H1 (cell line): Measurements from ENCODE around the gene SPANXN3. TPM values are rescaled to one million over a fixed set of nuclear protein-coding genes. Genes with fewer than 3 reads are reported as not detected.

ENCODE experiments used
- CTCF ChIA-PET: fragments of 300-600 bp; sonication (Branson Sonifier 250); formaldehyde crosslinking; loops from one replicate; lab custom pipeline; 2021; ENCODE audit not compliant: partially characterized antibody; lab: Charles Lee
- POLR2A ChIA-PET: fragments of 300-600 bp; sonication (Branson Sonifier 250); formaldehyde crosslinking; loops from one replicate; lab custom pipeline; 2021; ENCODE audit warnings: inconsistent platforms; ENCODE audit not compliant: partially characterized antibody; lab: Charles Lee
- DNase-seq, 2 experiments: peaks; one replicate each; pipeline versions ENCODE4 v3.0.0 to v3.0.0-alpha.2; 2010 to 2022; ENCODE audit warnings: low spot score in 2 of 2, low read depth in 1 of 2, mixed read lengths in 1 of 2
- FAIRE-seq: peaks from 2 replicates; lab custom pipeline; 2011; peaks lifted over from hg19 to GRCh38; lab: Jason Lieb, UNC
- H2AFZ ChIP-seq: 2 replicates; pipeline ENCODE4 v1.8.1; 2012; ENCODE audit warnings: low read length, inconsistent platforms
- H2AK5ac ChIP-seq: 2 replicates; pipeline ENCODE4 v1.6.1; 2013; ENCODE audit warnings: low read depth, low read length
- H2BK120ac ChIP-seq: replicated peaks from 2 replicates; pipeline ENCODE3; 2013; ENCODE audit warnings: low read depth, low read length, inconsistent platforms
- H2BK12ac ChIP-seq: 2 replicates; pipeline ENCODE4 v1.6.1; 2013; ENCODE audit warnings: low read depth, low read length
- H2BK15ac ChIP-seq: 2 replicates; pipeline ENCODE4 v1.6.1; 2013; ENCODE audit warnings: low read length
- H2BK20ac ChIP-seq: 2 replicates; pipeline ENCODE4 v1.6.1; 2013; ENCODE audit warnings: low read length
- H2BK5ac ChIP-seq: 2 replicates; pipeline ENCODE4 v1.6.1; 2013; ENCODE audit warnings: low read depth, low read length
- H3K14ac ChIP-seq: 2 replicates; pipeline ENCODE4 v1.6.1; 2013; ENCODE audit warnings: inconsistent platforms; ENCODE audit not compliant: insufficient read length
- H3K18ac ChIP-seq: 2 replicates; pipeline ENCODE4 v1.6.1; 2013; ENCODE audit warnings: low read length; ENCODE audit errors: extremely low read depth
- H3K23ac ChIP-seq: 2 replicates; pipeline ENCODE4 v1.6.1; 2013; ENCODE audit warnings: inconsistent platforms; ENCODE audit not compliant: insufficient read length
- H3K23me2 ChIP-seq: 2 replicates; pipeline ENCODE4 v1.6.1; 2013; ENCODE audit warnings: low read depth, low read length
- H3K27ac ChIP-seq: 2 replicates; pipeline ENCODE4 v1.6.1; 2011; ENCODE audit warnings: low read depth, low read length, inconsistent platforms
- H3K27me3 ChIP-seq, 4 experiments: replicated peaks in 1 of 4; 1 replicate in 1 of 4; 2 replicates in 3 of 4; pipeline versions ENCODE4 v1.6.1 to v1.8.1; 2011 to 2013; ENCODE audit warnings: low read length in 3 of 4, mild to moderate bottlenecking in 3 of 4, inconsistent platforms in 2 of 4, mixed read lengths in 2 of 4, moderate library complexity in 1 of 4; ENCODE audit not compliant: control insufficient read depth in 3 of 4, insufficient read depth in 3 of 4; ENCODE audit errors: extremely low read depth in 1 of 4
- H3K36me3 ChIP-seq, 4 experiments: 2 replicates each; pipeline versions ENCODE4 v1.6.1 to v1.8.1; 2011 to 2013; ENCODE audit warnings: mild to moderate bottlenecking in 4 of 4, low read length in 3 of 4, moderate library complexity in 2 of 4, control low read depth in 1 of 4, inconsistent platforms in 1 of 4; ENCODE audit not compliant: insufficient read depth in 4 of 4, control insufficient read depth in 2 of 4
- H3K4ac ChIP-seq: replicated peaks from 2 replicates; pipeline ENCODE3; 2013; ENCODE audit warnings: low read length, low read depth, mixed read lengths, inconsistent platforms; ENCODE audit not compliant: insufficient read length
- H3K4me1 ChIP-seq, 4 experiments: replicated peaks in 1 of 4; 1 replicate in 1 of 4; 2 replicates in 3 of 4; pipeline versions ENCODE4 v1.6.1 to v1.8.1; 2011 to 2013; ENCODE audit warnings: low read length in 3 of 4, inconsistent platforms in 2 of 4, mixed read lengths in 1 of 4; ENCODE audit not compliant: insufficient read depth in 4 of 4, control insufficient read depth in 3 of 4
- H3K4me2 ChIP-seq, 2 experiments: 2 replicates each; pipeline versions ENCODE4 v1.6.1 to v1.8.1; 2011 to 2013; ENCODE audit warnings: low read depth in 2 of 2, low read length in 2 of 2, control low read depth in 1 of 2, inconsistent platforms in 1 of 2, mild to moderate bottlenecking in 1 of 2; ENCODE audit not compliant: insufficient read depth in 1 of 2
- H3K4me3 ChIP-seq, 4 experiments: fragments of 200-600, 300-600 bp in 1 of 4; sonication (generic), shearing (Covaris generic), sonication (Bioruptor Twin) in 1 of 4; 2 replicates each; pipeline versions ENCODE4 v1.5.1 to v1.8.1; 2011 to 2016; ENCODE audit warnings: low read length in 4 of 4, low read depth in 3 of 4, control low read depth in 2 of 4, inconsistent platforms in 2 of 4, mild to moderate bottlenecking in 2 of 4, mixed read lengths in 1 of 4, moderate library complexity in 1 of 4; ENCODE audit not compliant: insufficient read depth in 2 of 4; ENCODE audit errors: extremely low read depth in 1 of 4
- H3K56ac ChIP-seq: replicated peaks from 2 replicates; pipeline ENCODE3; 2013; ENCODE audit warnings: low read depth, mild to moderate bottlenecking, mixed read lengths, low read length, inconsistent platforms; ENCODE audit not compliant: insufficient read length
- H3K79me1 ChIP-seq: 2 replicates; pipeline ENCODE4 v1.6.1; 2013; ENCODE audit warnings: low read depth, low read length, control low read depth
- H3K79me2 ChIP-seq, 2 experiments: 2 replicates each; pipeline versions ENCODE4 v1.6.1 to v1.8.1; 2012 to 2013; ENCODE audit warnings: low read length in 2 of 2, mild to moderate bottlenecking in 2 of 2, inconsistent platforms in 1 of 2; ENCODE audit not compliant: insufficient read depth in 2 of 2, control insufficient read depth in 1 of 2
- H3K9ac ChIP-seq, 4 experiments: replicated peaks in 1 of 4; 1 replicate in 1 of 4; 2 replicates in 3 of 4; pipeline versions ENCODE4 v1.6.1 to v1.8.1; 2011 to 2013; ENCODE audit warnings: low read depth in 3 of 4, low read length in 3 of 4, control low read depth in 2 of 4, mild to moderate bottlenecking in 2 of 4, moderate library complexity in 2 of 4, inconsistent platforms in 1 of 4; ENCODE audit errors: extremely low read depth in 1 of 4
- H3K9me3 ChIP-seq, 2 experiments: 2 replicates each; pipeline versions ENCODE4 v1.6.1 to v1.8.1; 2012 to 2013; ENCODE audit warnings: mild to moderate bottlenecking in 2 of 2, moderate library complexity in 2 of 2, control low read depth in 1 of 2, inconsistent platforms in 1 of 2, low read depth in 1 of 2, low read length in 1 of 2, mixed read lengths in 1 of 2; ENCODE audit not compliant: insufficient read depth in 2 of 2
- H4K20me1 ChIP-seq, 2 experiments: replicated peaks in 1 of 2; 2 replicates each; pipeline versions ENCODE3 to v1.8.1; 2011 to 2013; ENCODE audit warnings: inconsistent platforms in 2 of 2, low read length in 2 of 2, mild to moderate bottlenecking in 1 of 2; ENCODE audit not compliant: insufficient read depth in 2 of 2, control insufficient read depth in 1 of 2
- H4K5ac ChIP-seq: 2 replicates; pipeline ENCODE4 v1.6.1; 2013; ENCODE audit warnings: low read length, low read depth, mixed read lengths, inconsistent platforms; ENCODE audit not compliant: insufficient read length
- H4K8ac ChIP-seq: 2 replicates; pipeline ENCODE4 v1.8.0; 2013; ENCODE audit warnings: mild to moderate bottlenecking, moderate library complexity, low read length, inconsistent platforms; ENCODE audit not compliant: insufficient read depth; ENCODE audit errors: extremely low read depth
- H4K91ac ChIP-seq: replicated peaks from 2 replicates; pipeline ENCODE3; 2013; ENCODE audit warnings: low read length, mixed read lengths, inconsistent platforms; ENCODE audit not compliant: insufficient read length
- CEBPB ChIP-seq: IDR thresholded peaks from 2 replicates; pipeline ENCODE4 v1.6.1; 2012; ENCODE audit warnings: low read depth, low read length
- GTF2F1 ChIP-seq: IDR thresholded peaks from 2 replicates; pipeline ENCODE4 v1.6.1; 2012; ENCODE audit warnings: low read depth, low read length, improper control_type of control experiment, borderline replicate concordance
- HDAC2 ChIP-seq, 2 experiments: fragments of 300-600 bp in 1 of 2; sonication (generic) in 1 of 2; IDR thresholded peaks; 2 replicates each; pipeline ENCODE4 v1.6.1; 2011 to 2012; ENCODE audit warnings: low read depth in 2 of 2, low read length in 2 of 2, mild to moderate bottlenecking in 2 of 2, moderate library complexity in 2 of 2, borderline replicate concordance in 1 of 2, inconsistent platforms in 1 of 2
- JUN ChIP-seq: IDR thresholded peaks from 2 replicates; pipeline ENCODE4 v1.6.1; 2011; ENCODE audit warnings: low read depth, mild to moderate bottlenecking, improper control_type of control experiment, low read length
- SAP30 ChIP-seq: fragments of 300-600 bp; sonication (generic); IDR thresholded peaks from 2 replicates; pipeline ENCODE4 v1.7.1; 2012; ENCODE audit warnings: low read length, moderate library complexity, mild to moderate bottlenecking, inconsistent platforms; ENCODE audit not compliant: insufficient read depth, insufficient replicate concordance
- SIN3A ChIP-seq, 2 experiments: IDR thresholded peaks in 1 of 2; conservative IDR thresholded peaks in 1 of 2; 2 replicates each; pipeline ENCODE4 v1.6.1; 2011 to 2012; ENCODE audit warnings: low read length in 2 of 2, improper control_type of control experiment in 1 of 2, low read depth in 1 of 2, mild to moderate bottlenecking in 1 of 2
- YY1 ChIP-seq: IDR thresholded peaks from 2 replicates; pipeline ENCODE4 v1.6.1; 2011; ENCODE audit warnings: low read depth, mild to moderate bottlenecking, low read length
- WGBS, 2 experiments: shearing (Covaris generic) in 1 of 2; methylation state at CpG; one replicate each; pipeline versions ENCODE4 v1.1.6 to v1.1.7; 2013 to 2015; ENCODE audit warnings: low lambda C conversion rate in 2 of 2, mixed read lengths in 2 of 2, inconsistent platforms in 1 of 2, low coverage in 1 of 2, missing lambda C conversion rate in 1 of 2; ENCODE audit not compliant: insufficient replicate concordance in 2 of 2, insufficient coverage in 1 of 2, insufficient read length in 1 of 2; ENCODE audit errors: extremely low coverage in 1 of 2, missing lambda C conversion rate in 1 of 2; 5-methylcytosine and 5-hydroxymethylcytosine counted together
- polyA plus RNA-seq, 7 experiments: library from polyadenylated mRNA; depleted of rRNA in 3 of 7; stranded (reverse) in 5 of 7; unstranded in 2 of 7; fragments of >200 nt in 5 of 7; fragments of 200-250 nt in 2 of 7; gene quantifications; 1 replicate in 5 of 7; 2 replicates in 1 of 7; 4 replicates in 1 of 7; pipeline versions ENCODE4 v1.2.1 to v1.2.3, GENCODE V29; 2011 to 2013; ENCODE audit warnings: missing spikeins in 2 of 7, mixed read lengths in 2 of 7
- total RNA-seq: library from RNA; stranded (reverse); fragmentation: NEBNext Ultra II Directional; extraction: Animal tissue kit (Norgen Biotek cat#: 25700); gene quantifications from 2 replicates; pipeline ENCODE4 v1.2.1, GENCODE V29; 2021
- TF ChIP-seq, protein P1 (sequence below), 3 experiments: IDR thresholded peaks; 1 replicate in 2 of 3; 2 replicates in 1 of 3; pipeline versions ENCODE4 v1.5.1 to v1.6.1; 2011; ENCODE audit warnings: low read length in 3 of 3, mild to moderate bottlenecking in 3 of 3, inconsistent platforms in 2 of 3, low read depth in 1 of 3, moderate library complexity in 1 of 3; ENCODE audit not compliant: insufficient read depth in 1 of 3; ENCODE audit errors: control extremely low read depth in 1 of 3
- TF ChIP-seq, protein P2 (sequence below): IDR thresholded peaks from 2 replicates; pipeline ENCODE4 v1.6.1; 2012; ENCODE audit warnings: inconsistent platforms

The SPANXN3 gene
- total and polyA plus RNA-seq, 2 of the 8 experiments (the other 6 are each of a cell fraction or from before 2014, with no cell fraction given), result not detected

DNA sequence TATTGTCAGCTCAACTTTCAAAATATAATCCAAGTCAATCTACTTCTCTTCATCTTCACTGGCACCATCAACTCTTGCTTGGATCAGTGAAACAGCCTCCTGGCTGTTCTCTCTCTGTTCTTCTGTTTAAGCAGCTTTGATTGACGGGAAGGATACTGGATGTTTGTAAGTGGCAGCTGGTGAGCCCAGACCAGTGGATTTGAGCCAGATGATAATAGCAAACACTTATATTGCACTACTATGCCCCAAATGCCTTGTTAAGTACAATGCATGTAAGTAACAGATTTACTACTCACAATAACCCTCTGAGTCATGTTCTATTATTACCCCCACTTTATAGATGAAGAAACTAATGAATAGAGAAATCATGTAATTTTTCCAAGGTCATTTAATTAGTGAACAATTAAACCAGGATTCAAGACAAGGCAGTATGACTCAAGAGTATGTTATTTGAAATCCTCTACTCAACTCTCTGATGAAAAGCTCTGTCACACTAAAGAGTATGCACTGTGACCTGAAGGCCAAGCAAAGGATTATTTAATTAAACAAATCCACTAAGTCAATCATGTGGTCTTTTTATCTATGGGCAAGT is 44.8 kb downstream of the SPANXN3 start:
- CTCF ChIA-PET, result interaction anchor here (0.6 kb wide), 1 partner anchor 206 kb away, joined by 3 read pairs; no protein-coding TSS in a partner anchor
- H3K56ac ChIP-seq, result no peak overlapping the region
- H2BK120ac ChIP-seq, result no peak overlapping the region
- H3K4ac ChIP-seq, result no peak overlapping the region
- no peak overlapping the region for H4K8ac ChIP-seq
- no peak overlapping the region for H2AFZ ChIP-seq
- H3K79me2 ChIP-seq, result no peaks in the 10 kb centered on the region
- no peaks in the 10 kb centered on the region for H3K4me1 ChIP-seq
- no peak overlapping the region for H2BK12ac ChIP-seq
- DNase-seq, result no peak
- no peak overlapping the region for H2AK5ac ChIP-seq
- H4K20me1 ChIP-seq, result no peaks in the 10 kb centered on the region
- POLR2A ChIA-PET, result no interaction called here
- no peak overlapping the region for H3K14ac ChIP-seq
- TF ChIP-seq, protein P1, sequence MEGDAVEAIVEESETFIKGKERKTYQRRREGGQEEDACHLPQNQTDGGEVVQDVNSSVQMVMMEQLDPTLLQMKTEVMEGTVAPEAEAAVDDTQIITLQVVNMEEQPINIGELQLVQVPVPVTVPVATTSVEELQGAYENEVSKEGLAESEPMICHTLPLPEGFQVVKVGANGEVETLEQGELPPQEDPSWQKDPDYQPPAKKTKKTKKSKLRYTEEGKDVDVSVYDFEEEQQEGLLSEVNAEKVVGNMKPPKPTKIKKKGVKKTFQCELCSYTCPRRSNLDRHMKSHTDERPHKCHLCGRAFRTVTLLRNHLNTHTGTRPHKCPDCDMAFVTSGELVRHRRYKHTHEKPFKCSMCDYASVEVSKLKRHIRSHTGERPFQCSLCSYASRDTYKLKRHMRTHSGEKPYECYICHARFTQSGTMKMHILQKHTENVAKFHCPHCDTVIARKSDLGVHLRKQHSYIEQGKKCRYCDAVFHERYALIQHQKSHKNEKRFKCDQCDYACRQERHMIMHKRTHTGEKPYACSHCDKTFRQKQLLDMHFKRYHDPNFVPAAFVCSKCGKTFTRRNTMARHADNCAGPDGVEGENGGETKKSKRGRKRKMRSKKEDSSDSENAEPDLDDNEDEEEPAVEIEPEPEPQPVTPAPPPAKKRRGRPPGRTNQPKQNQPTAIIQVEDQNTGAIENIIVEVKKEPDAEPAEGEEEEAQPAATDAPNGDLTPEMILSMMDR (IDR thresholded peaks at IDR 0.05; ENCODE audit: control extremely low read depth in 1 of 3, insufficient read depth in 1 of 3, low read depth in 1 of 3, low read length in 3 of 3), result no peak
- no peak for TF ChIP-seq GTF2F1
- no peak for TF ChIP-seq SIN3A (conservative IDR thresholded peaks at IDR 0.05 in 1 of 2, IDR thresholded peaks at IDR 0.05 in 1 of 2; ENCODE audit: low read depth in 1 of 2, low read length in 2 of 2)
- TF ChIP-seq HDAC2 (IDR thresholded peaks at IDR 0.05; ENCODE audit: borderline replicate concordance in 1 of 2, low read depth in 2 of 2, low read length in 2 of 2), result no peak
- no peak for TF ChIP-seq JUN
- TF ChIP-seq, protein P2, sequence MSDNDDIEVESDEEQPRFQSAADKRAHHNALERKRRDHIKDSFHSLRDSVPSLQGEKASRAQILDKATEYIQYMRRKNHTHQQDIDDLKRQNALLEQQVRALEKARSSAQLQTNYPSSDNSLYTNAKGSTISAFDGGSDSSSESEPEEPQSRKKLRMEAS, result no peak
- no peak for TF ChIP-seq CEBPB
- no peak for TF ChIP-seq SAP30
- no peak for TF ChIP-seq YY1
- FAIRE-seq, result no peak
- H3K36me3 ChIP-seq, result no peaks in the 10 kb centered on the region
- no peak overlapping the region for H4K91ac ChIP-seq
- no peak overlapping the region for H4K5ac ChIP-seq
- no peak overlapping the region for H2BK15ac ChIP-seq
- H3K23ac ChIP-seq, result no peak overlapping the region
- H3K4me3 ChIP-seq, result no peak overlapping the region
- H2BK5ac ChIP-seq, result no peak overlapping the region
- no peak overlapping the region for H3K27ac ChIP-seq
- no peaks in the 10 kb centered on the region for H3K9me3 ChIP-seq
- no peak overlapping the region for H3K9ac ChIP-seq
- H2BK20ac ChIP-seq, result no peak overlapping the region
- no peaks in the 10 kb centered on the region for H3K27me3 ChIP-seq
- no peak overlapping the region for H3K18ac ChIP-seq
- H3K4me2 ChIP-seq, result no peak overlapping the region
- no CpG with 5 or more reads among the region's 1 CpG for WGBS, 2 experiments
- no peaks in the 10 kb centered on the region for H3K79me1 ChIP-seq
- H3K23me2 ChIP-seq, result no peaks in the 10 kb centered on the region
